ENCODE measurements around the gene GABRA5. TPM values are rescaled to one million over a fixed set of nuclear protein-coding genes. Genes with fewer than 3 reads are reported as not detected.

Gene GABRA5
- total and polyA plus RNA-seq, 2 donors (not counting 1 experiment from before 2014, with no cell fraction given): not detected

- POLR2A ChIA-PET: no interaction called here
- CTCF ChIA-PET: no interaction called here
- peaks cover 15% of the 10 kb centered on the region for H3K9me3 Mint-ChIP-seq (ENCODE audit: insufficient read depth)
- no peak overlapping the region for H3K4me3 Mint-ChIP-seq
- H3K27me3 Mint-ChIP-seq: no peaks in the 10 kb centered on the region
- no peaks in the 10 kb centered on the region for H3K4me1 Mint-ChIP-seq
- Histone ChIP-seq H3K9ac (ENCODE audit: low read length) (no peak overlapping the region), H3K4me2 (replicated peaks; ENCODE audit: low read depth, low read length, poor library complexity, severe bottlenecking) (no peak overlapping the region), H3K4me1 (ENCODE audit: control insufficient read depth in 2 of 2, insufficient read depth in 2 of 2, low read length in 2 of 2) (no peaks in the 10 kb centered on the region), H4K20me1 (ENCODE audit: control insufficient read depth, insufficient read depth, low read length, poor library complexity, severe bottlenecking) (no peaks in the 10 kb centered on the region), H3K36me3 (replicated peaks in 1 of 2; ENCODE audit: control extremely low read depth in 1 of 2, control insufficient read depth in 1 of 2, extremely low read depth in 1 of 2, insufficient read depth in 2 of 2, low read length in 1 of 2) (no peaks in the 10 kb centered on the region), H3K4me3 (ENCODE audit: control extremely low read depth in 1 of 5, extremely low read depth in 1 of 5, insufficient read depth in 1 of 5, low read depth in 2 of 5, low read length in 4 of 5) (no peak overlapping the region), H3K79me2 (ENCODE audit: control insufficient read depth, insufficient read depth, low read length) (no peaks in the 10 kb centered on the region), H3K27me3 (replicated peaks in 1 of 4; ENCODE audit: control extremely low read depth in 1 of 4, control insufficient read depth in 3 of 4, insufficient read depth in 4 of 4, low read length in 3 of 4) (no peaks in the 10 kb centered on the region), H3K27ac (ENCODE audit: low read length in 2 of 2) (no peak overlapping the region), H2AFZ (ENCODE audit: insufficient read depth, low read depth, low read length, poor library complexity, severe bottlenecking) (no peak overlapping the region), H3K9me3 (ENCODE audit: control extremely low read depth in 1 of 3, control insufficient read depth in 2 of 3, insufficient read depth in 1 of 3, low read length in 2 of 3) (peaks cover 0 to 9% (median 2%) of the 10 kb centered on the region in 3 donors)
- TF ChIP-seq EZH2 (IDR thresholded peaks at IDR 0.05; ENCODE audit: borderline replicate concordance, insufficient read depth, low read depth, low read length, poor library complexity, severe bottlenecking) (no peak), CTCF (IDR thresholded peaks at IDR 0.05) (no peak)
- ATAC-seq (ENCODE audit: low read depth): no peak
- intact Hi-C loops (cut with micrococcal nuclease): no loop called here
- no CpG with 5 or more reads among the region's 2 CpGs for WGBS (ENCODE audit: insufficient coverage)
- no peak overlapping the region for H3K27ac Mint-ChIP-seq
- no peak for DNase-seq
Measured at GRCh38 chr15:26954403-26954802, 87.5 kb downstream of the GABRA5 start.

- no peaks in the 10 kb centered on the region for H4K20me1 ChIP-seq (ENCODE audit: control insufficient read depth, insufficient read depth, low read length, poor library complexity, severe bottlenecking)
- Mint-ChIP-seq H3K9me3 (ENCODE audit: insufficient read depth) (peaks cover under 1% of the 10 kb centered on the region), H3K27me3 (peaks cover 22% of the 10 kb centered on the region), H3K4me3 (no peak overlapping the region), H3K4me1 (no peaks in the 10 kb centered on the region), H3K27ac (no peak overlapping the region)
- ATAC-seq (ENCODE audit: low read depth) (no peak), DNase-seq (no peak)
- intact Hi-C loops (cut with micrococcal nuclease): no loop called here
- ChIA-PET CTCF (no interaction called here), POLR2A (no interaction called here)
- no peak overlapping the region for H3K4me2 ChIP-seq (replicated peaks; ENCODE audit: low read depth, low read length, poor library complexity, severe bottlenecking)
- H3K4me1 ChIP-seq (ENCODE audit: control insufficient read depth in 2 of 2, insufficient read depth in 2 of 2, low read length in 2 of 2): no peaks in the 10 kb centered on the region
- no peaks in the 10 kb centered on the region for H3K36me3 ChIP-seq (replicated peaks in 1 of 2; ENCODE audit: control extremely low read depth in 1 of 2, control insufficient read depth in 1 of 2, extremely low read depth in 1 of 2, insufficient read depth in 2 of 2, low read length in 1 of 2)
- peaks cover 0 to 11% (median 0%) of the 10 kb centered on the region in 4 experiments for H3K27me3 ChIP-seq (replicated peaks in 1 of 4; ENCODE audit: control extremely low read depth in 1 of 4, control insufficient read depth in 3 of 4, insufficient read depth in 4 of 4, low read length in 3 of 4)
- 18% methylated on average over 37 of the region's 48 CpGs for WGBS (ENCODE audit: insufficient coverage)
- no peak overlapping the region for H3K27ac ChIP-seq (ENCODE audit: low read length in 2 of 2)
- TF ChIP-seq CTCF (IDR thresholded peaks at IDR 0.05) (no peak), EZH2 (IDR thresholded peaks at IDR 0.05; ENCODE audit: borderline replicate concordance, insufficient read depth, low read depth, low read length, poor library complexity, severe bottlenecking) (no peak)
- no peaks in the 10 kb centered on the region for H3K79me2 ChIP-seq (ENCODE audit: control insufficient read depth, insufficient read depth, low read length)
- H3K9me3 ChIP-seq (ENCODE audit: control extremely low read depth in 1 of 3, control insufficient read depth in 2 of 3, insufficient read depth in 1 of 3, low read length in 2 of 3): peaks cover 0 to 13% (median 0%) of the 10 kb centered on the region in 3 donors
- H3K9ac ChIP-seq (ENCODE audit: low read length): no peak overlapping the region
- H2AFZ ChIP-seq (ENCODE audit: insufficient read depth, low read depth, low read length, poor library complexity, severe bottlenecking): no peak overlapping the region
- H3K4me3 ChIP-seq (ENCODE audit: control extremely low read depth in 1 of 5, extremely low read depth in 1 of 5, insufficient read depth in 1 of 5, low read depth in 2 of 5, low read length in 4 of 5): no peak overlapping the region
Measured at GRCh38 chr15:26967719-26968269, 100.9 kb downstream of the GABRA5 start.

All from B cell (primary cell).